ENCODE results near the gene STN1.
A peak's percentile ranks its signal among the peaks of the same experiment; 100 is the strongest.

Gene STN1

DNA sequence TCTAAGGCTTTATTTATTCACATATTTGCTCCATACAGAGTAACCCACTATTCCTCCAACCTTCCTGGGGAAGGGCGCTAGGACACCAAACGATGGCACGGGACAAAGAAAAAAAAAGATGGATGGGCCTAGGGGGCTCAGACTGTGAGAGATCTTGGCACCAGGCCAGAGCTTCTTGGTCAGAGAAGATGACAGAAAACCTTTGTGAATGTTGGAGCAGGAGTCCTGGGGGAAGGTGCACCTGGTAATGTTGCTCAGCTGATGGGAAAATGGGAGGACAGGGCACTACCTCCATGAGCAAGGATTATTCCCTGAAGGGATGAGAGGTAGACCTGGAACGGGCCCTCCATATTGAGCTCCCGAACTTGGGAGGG is 61.2 kb downstream of the STN1 start:
- no peak for DNase-seq

DNA sequence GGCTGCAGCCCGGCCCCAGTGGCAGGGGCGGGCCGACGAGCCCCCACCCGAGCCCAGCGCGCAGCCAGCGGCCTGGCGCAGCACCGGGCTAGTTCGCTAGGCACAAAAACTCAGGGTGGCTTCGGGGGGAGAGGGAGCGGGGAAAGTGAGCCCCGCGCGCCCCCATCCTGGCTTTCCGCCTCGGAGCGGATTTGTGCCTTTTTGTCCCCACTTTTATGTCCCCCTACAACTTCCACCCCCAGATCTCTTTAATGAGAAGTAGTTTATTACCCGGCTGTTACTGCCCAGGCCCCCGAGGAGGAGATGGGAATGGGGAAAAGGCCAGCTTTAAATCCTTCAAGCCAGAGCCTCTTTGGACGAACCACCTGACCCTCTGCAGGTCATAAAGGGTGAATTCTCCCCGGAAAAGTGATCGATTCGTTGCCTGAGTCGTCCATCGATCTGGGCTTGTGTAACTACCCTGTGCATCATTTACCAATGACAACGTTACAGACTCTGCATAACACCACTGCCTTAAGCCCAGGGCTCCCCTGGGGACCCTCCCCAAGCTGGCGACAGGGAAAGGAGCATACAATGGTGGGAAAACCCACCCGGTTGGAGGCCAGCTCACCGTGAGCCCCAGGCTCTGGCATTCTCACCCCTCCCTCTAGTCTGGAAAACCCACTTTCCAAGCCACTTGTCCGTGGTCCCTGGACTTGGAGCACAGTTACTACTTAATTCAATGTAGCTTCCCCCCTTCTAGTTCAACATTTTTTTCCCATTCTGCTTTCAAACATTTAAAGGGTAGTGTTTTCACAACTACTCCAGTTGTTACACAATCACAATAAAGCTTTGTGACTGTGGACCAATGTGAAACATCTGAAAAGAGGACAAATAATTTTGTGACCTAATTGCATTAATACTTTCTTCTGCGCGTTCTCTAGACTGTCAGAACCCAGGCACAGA is 61.9 kb downstream of the STN1 start:
- peak; percentile 34 for DNase-seq

DNA sequence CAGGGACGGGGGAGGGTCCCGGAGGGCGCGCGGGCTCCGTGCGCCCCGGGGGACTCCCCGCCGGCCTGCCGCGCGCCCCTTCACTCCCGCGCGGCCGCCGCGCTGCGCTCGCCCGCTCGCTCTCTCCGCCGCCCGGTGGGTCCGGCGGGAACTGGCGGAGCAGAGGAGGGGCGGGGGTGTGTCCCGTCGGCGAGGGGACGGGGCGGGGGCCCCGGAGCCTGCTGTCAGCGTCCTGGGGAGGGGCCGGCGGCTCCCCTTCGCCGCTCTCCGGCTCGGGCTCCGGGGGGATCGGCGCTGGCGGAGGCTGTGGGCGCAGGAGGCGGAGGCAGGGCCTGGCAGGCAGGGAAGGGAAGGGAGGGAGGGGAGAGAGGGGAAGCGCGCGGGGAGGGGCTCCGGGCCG is 62.6 kb downstream of the STN1 start, which contains the start of gene SH3PXD2A:
SH3PXD2A (minus strand) TSS at position 153 of the 400 bp plus-strand sequence. CDS start 310 bp downstream, outside the sequence.
- no peak for DNase-seq

DNA sequence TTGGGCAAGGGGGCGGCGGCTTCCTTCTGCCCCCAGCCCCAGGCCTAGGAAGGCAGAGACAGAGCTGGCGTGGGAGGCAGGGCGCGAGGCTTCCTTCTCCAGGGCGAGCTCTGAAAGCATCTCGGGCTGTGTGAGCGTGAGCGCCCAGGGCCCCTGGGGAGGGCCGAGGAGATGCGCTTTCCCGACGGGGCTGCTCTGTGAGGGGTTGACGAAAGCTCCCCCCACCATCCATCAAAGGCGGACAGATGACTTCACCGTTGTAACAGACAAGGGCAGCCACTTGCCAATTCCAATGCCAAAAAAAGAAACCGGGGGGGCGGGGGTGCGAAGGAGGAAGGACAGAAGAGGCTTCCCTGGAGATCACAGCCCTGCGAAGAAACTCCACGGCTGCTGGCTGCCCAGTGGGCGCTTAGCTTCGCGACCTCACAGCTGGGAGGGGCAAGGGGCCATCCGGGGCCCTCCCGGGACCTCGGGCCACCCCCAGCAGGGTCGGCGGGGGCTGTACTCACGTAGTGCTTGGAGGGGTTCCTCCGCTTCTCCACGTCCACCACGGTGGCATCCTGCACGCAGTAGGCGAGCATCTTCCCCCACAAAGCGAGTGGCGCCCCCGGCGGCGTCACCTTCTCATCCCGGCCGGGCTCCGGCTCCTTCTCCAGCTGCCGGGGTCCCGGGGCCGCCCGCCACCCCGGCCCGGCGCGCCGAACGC is 63.1 kb downstream of the STN1 start:
- DNase-seq = no peak

DNA sequence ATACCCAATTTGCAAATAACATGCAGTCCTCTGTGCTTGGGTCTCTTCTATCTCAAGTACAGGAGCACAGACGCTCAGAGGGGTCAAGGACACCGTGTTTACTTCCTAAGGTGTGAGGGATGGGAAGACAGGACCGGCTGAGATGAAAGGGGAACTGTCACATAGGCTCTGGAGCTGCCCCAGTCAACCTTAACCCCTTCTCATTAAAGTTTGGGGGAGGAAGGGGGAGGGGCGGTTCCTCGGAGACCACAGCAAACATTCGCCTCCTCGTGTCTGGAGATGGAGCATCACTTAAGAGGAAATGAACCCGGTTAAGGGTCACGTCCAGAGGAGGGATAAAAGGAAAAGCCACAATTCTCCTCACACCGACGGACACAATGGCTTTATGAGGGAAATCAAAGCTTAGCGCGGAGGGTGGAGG is 63.7 kb downstream of the STN1 start:
- DNase-seq = no peak

DNA sequence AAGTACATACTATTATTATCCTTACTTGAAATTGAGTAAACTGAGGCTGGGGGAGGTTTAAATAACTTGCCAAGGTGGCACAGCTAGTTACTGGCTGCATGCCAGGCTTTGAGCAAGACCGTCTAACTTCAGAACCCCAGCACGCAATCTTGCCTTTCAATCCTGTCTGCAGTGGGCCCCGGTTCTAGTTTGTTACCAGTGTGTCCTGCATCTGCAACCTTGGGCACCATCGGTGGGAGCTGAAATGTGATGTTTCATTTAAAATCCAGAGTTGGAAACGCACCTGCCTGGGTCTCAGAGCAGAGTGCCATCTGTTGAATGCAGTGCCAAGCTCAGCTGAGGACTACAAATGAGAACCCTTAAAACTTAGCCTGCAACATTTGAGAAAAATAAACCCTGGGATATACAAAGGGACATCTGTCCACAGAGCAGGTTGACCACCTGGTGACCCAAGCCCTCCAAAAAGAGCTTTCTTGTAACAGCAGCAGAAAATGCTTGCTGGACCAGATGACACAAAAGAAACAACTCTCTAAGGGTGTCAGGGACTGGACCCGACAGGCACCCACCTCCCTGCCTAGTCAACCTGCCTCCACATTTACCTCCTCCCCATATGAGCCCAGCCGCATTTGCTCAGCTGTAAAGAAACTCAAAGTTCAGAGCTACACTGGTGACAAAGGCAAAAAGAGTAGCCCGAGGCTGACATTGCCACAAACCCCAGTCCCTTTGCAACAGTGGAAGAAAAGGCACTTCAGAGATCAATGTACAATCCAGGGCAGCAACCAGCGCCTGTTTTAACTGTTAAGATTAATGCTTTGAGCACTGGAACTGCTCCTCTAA is 64.3 kb downstream of the STN1 start:
- DNase-seq = no peak

DNA sequence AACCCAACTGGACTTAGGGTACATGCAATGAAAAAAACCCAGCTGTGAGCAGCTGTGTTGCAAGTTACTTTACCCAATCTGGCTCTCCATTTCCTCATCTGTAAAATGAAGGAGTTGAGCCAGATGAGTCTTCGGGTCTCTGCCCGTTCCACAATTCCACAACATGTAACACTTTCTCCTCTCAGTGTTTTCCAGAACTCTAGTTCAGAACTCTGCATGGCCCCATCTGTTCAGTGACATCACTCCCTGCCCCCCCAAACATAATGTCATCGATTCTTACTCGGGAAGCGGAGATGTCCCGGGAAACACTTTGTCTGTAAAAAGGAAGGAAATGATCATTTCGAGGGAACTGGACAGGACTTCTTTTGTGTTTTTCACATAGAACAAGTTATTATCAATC is 65.1 kb downstream of the STN1 start:
- DNase-seq = peak; percentile 66

DNA sequence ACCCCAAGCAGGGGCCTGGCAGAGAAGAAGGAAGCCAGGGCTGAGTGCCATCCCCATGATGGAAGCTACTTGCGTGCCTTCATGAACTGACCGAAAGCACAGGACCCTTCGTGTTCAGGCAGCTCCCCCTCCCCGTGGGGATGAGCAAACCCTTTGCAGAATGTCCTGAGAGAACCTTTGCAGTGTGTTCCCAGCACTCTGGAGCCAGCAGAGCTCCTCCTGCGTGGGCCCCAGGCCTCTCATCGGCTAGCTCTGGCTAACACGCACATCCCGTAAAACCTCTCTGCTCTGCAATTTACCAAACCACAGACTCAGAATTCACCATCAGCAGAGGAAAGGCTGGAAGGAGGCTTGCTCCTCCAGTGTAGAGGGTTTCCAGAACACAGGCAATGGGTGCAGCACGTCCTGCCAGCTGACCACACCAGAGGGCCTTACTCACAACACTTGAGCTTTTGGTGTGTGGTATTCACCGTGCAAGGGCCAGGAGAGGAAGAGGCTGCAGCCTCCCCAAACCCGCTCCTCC is 65.7 kb downstream of the STN1 start:
- DNase-seq = no peak

DNA sequence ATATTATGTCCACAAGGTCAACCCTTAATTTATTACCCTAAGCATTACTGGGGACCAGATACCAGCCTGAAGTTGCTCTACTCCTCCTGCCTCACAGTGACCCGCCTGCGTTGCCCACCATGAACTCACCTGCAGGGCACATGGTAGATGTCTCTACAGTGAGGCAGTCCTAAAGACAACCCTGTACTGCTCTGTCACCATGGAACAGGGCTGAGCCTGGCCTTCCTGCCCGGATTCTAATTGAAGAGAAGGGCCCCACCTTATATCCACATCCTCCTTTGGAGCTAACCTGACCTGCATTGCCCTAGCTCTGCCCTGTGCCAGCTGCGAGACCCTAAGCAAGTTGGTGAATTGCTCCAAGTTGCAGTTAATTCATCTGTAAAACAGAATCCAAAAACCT is 66.7 kb downstream of the STN1 start:
- DNase-seq = no peak

DNA sequence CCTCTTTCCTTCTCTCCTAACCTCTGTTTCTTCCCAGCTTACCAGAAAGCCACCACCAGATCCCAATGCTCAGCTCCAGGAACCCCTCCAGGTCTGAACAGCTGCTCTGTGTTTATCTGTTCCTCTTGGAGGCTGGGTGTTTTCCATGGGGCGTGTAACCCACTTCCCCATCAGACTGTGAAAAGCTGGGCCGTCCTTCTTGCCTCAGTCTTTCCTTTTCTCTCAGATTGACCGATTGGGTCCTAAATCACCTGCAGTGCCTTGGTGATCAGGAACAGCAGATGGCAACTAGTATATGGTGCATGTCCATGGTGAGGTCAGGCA is 67.5 kb downstream of the STN1 start:
- DNase-seq = peak; percentile 56

DNA sequence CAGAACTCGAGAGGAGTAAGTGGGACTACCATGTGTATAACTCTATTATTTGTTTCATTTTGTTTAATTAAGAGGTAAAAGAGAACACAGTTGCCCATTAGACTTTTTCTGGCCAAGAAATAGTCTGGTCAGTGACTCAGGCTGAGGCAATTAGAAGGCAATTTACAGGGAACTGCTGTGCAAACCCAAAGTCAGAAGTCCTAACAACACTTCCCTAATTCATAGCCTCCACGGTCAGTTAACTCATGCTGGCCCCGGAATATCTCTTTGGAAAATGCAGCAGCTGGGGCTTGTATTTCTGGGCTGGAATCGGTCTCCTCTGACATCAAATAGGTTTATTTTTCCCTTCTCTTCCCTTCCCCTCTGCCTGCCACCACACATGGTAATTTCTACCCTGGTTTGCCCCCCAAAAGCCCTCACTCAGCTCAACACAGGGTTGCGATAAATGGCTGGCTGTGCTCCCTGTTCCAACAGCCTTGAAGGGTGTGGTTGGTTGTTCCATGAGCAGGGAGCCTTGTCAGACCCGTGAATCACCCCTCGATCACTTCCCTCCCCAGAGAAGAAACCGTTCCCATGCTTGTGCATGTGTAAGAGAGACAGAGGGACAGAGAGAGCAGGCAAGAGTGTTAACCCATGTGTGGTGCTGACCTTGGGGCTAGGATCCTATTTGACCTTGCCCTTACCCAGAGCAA is 68.0 kb downstream of the STN1 start:
- peak; percentile 78 for DNase-seq

DNA sequence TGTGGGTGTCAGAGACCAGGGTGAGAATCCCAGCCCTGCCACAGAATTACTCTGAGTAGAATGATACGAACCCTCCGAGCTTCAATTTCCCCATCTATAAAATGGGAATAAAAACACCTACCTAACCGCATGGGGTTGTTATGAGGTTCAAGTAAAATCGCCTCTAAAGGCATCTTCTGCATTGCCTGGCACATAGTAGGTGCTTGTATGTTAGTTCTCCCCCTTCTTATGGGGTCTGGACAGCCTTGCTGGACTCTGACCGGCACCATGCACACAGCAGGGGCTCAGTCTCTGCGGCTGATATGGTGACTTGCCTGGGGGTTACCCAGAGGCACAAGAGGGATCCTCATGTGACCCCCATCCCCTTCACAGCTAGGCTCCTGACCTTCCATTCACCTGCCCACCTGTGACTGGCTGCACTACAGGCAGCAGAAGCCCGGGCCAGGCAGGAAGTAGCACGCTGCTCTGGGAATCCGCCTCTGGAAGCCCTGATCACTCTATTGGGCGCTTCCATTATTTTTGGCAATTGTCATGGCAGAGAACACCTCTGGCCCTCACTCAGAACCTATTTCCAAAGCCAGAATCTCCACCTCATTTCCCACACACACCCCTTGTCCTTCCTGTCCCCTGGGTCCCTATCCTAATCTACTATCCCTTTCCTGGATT is 68.6 kb downstream of the STN1 start:
- DNase-seq = no peak

DNA sequence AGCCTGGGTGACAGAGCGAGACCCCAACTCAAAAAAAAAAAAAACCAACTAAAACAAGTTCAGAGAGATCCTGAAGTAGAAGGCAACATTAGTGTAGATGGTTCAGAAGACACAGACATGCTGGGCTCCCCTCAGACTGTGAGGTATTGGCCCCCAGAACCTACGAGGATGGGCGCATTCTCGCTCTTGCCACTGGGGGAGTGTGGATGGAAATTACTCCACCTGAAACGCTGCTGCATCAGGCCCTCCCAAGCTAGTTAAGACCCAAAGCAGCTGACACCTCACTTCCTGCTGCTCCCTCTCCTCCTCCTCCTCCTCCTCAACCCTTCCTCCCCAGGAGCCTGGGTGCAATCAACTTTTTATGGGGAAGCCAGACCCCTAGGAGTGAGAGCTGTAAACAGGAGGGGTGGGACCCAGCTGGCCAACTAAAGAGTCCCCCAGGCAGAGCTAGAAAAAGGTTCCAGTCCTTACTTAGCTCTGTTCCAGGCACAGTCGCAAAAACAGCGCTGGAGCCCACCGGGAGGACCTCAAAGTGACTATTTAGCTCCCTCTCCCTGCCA is 70.0 kb downstream of the STN1 start:
- DNase-seq = no peak

DNA sequence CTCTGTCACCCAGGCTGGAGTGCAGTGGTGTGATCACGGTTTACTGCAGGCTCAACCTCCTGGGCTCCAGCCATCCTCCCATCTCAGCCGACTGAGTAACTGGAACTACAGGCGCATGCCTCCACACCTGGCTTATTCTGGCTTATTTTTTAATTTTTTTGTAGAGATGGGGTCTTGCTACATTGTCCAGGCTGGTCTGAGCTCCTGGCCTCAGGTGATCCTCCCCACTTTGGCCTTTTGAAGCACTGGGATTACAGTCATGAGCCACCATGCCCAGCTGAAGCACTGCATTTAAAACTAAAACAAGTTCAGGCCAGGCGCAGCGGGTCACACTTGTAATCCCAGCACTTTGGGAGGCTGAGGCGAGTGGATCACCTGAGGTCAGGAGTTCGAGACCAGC is 70.6 kb downstream of the STN1 start:
- DNase-seq = no peak

DNA sequence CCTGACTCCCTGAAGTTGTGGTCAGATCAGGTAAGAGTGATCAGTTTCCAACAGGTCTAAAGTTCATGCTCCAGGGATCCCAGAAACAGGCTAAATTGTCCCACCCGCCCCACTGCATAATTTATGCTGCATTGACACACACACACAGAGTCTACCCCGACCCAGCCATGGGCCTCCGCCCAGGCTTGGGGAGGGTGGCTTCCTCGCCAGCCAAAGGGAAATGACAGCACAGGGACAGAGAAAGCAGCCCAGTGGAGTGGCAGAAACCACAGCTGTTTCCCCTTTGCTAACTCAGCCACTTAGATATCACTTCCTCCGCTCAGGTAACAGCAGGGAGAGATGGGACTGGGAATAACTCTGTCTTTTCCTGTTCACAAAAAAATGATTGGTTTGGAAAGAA is 72.0 kb downstream of the STN1 start:
- DNase-seq = peak; percentile 53

DNA sequence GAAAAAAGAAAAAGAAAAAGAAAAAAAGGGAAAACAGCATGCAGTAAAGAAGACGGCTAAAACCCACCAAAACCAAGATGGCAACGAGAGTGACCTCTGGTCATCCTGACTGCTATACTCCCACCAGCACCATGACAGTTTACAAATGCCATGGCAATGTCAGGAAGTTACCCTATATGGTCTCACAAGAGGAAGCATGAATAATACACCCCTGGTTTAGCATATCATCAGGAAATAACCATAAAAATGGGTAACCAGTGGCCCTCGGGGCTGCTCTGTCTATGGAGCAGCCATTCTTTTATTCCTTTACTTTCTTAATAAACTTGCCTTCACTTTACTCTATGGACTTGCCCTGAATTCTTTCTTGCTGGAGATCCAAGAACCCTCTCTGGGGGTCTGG is 72.6 kb downstream of the STN1 start:
- peak; percentile 64 for DNase-seq

DNA sequence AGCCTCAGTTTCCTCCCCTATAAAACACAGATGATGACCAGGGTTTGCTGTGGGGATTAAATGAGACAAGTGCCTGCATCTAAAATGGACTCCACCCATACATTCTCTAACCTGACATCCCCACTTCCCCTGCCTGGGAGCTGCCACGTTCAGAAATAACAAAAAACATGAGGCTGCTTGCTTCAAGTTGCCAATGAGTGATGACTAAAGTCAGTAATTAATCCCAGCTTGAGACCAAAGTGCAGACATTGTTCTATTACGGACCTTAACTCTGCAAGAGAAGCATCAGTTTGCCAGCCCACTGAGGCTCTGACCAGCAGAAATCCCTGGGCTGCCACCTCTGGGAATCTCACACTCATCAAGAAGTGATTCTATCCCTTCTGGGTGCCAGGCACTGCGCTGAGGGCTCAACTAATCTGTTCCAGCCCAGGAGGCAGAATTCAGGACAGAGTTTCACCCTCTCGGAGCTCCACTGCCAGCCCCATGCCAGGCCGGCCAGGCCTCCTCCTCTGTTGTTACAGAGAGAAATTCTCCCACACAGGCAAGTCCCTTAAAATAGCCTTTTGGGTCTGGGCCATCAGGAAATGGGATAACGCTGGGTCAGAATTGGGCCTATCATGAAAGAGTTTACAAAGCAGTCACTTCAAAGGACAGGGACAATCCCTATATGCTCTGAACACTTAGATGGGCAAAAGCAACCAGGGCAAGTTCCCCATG is 74.0 kb downstream of the STN1 start:
- no peak for DNase-seq

DNA sequence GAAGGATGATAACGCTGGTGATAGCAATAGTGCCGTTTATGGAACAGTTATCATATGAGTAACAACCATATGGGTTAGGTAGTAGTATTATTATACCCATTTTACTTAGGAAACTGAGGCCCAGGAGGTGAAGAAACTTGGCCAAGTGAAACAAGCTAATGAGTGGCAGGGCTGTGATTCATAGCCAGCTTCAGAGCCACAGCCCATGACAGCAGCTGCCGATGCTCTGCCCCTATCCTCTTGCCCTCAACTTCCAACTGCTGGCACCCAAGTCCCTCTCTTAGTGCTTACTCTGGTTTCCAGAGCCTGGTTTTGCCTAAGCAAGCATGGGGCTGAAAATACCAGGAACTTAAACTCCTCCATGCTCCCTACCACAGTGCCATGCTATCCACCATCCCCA is 74.9 kb downstream of the STN1 start:
- no peak for DNase-seq

DNA sequence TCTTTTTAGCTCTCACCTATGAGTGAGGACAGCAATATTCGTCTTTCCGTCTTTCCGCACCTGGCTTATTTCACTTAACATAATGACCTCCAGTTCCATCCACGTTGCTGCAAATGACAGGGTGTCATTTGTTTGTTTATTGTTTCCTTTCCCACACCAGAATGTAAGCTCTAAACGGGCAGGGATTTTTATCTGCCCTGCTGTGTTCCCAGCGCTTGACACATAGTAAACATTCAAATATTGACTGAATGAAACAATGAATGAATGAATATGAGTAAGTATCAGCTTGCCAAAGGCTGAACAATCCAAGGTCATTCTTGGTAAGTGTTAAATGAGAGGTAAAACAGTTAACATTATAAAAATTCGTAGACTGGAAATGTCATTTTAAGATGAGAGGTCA is 75.4 kb downstream of the STN1 start:
- DNase-seq = no peak

DNA sequence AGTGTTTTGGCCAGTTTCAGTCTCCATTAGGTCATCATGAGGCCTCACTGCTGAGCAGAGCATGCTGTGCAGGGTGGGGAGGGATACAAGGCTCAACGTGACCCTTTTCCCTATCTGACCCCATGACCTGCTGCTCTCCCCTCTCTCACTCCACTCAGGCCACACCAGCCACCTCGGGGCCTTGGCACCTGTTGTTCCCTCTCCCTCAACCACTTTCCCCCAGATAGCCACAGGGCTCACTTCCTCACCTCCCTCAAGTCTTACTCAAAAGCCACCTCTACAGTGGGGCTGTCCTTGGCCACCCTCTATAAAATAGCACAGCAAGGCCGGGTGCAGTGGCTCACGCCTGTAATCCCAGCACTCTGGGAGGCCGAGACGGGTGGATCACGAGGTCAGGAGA is 76.5 kb downstream of the STN1 start:
- DNase-seq = no peak

DNA sequence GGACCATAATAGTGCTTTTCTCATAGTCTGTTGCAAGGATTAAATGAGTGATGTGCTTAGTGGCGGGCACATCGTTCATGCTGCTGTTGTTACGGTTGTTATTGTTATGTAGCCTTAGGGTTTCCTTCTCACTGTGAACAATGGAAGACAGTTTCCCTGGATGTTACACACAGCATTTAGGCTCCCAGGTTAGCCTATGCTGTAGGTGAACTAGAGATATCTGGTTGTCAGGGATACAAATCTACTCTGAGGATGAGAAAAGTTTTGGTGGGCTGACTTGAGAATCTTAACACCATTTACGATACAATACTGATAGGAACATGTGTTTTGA is 77.3 kb downstream of the STN1 start:
- DNase-seq = no peak

Measured in suppressor macrophage treated with lipopolysaccharide for 4 hours (primary cell).